HUDEP-2 (cell line): ENCODE results near the gene FBH1.

Source experiments
- DNase-seq, 76 experiments: peaks; one replicate each; lab custom pipeline; 2025; ENCODE audit not compliant: unreplicated experiment in 76 of 76; lab: John Stamatoyannopoulos, UW

Gene FBH1

DNA sequence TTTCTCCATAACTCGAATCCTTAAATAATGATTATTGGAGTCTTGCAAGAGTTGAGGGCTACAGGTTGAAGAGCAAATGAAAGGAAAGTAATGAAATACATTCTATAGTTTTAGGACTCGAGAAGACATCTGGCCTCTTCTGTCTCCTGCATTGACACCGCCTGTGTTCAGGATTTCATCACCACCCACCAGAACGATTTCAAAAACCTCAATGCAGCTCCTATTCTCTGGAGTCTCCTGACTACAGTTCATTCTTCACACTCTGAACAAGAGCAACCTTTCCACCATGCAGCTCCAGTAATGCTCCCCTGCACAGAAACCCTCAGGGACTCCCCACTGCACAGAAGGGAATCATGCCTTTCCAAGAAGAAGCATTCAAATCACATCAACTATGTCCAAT, 81.8 kb downstream of the FBH1 start:
- no peak for DNase-seq

DNA sequence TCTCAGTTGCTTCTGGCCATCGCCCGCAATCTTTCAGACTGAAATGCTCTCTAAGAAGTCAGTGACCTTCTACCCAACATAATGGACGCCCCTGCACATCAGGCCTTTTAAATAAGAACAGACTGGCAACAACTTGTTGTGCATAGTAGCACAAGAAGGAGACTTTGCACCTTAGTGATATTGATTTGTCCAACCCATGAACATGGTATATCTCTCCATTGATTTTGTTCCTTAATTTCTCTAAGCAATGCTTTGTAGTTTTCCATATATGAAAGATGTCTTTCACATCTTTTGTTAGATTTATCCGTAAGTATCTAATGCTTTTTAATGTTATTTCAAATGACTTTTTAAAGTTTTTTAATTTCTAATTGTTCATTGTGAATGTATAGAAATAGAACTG, 83.0 kb downstream of the FBH1 start:
- no peak for DNase-seq

DNA sequence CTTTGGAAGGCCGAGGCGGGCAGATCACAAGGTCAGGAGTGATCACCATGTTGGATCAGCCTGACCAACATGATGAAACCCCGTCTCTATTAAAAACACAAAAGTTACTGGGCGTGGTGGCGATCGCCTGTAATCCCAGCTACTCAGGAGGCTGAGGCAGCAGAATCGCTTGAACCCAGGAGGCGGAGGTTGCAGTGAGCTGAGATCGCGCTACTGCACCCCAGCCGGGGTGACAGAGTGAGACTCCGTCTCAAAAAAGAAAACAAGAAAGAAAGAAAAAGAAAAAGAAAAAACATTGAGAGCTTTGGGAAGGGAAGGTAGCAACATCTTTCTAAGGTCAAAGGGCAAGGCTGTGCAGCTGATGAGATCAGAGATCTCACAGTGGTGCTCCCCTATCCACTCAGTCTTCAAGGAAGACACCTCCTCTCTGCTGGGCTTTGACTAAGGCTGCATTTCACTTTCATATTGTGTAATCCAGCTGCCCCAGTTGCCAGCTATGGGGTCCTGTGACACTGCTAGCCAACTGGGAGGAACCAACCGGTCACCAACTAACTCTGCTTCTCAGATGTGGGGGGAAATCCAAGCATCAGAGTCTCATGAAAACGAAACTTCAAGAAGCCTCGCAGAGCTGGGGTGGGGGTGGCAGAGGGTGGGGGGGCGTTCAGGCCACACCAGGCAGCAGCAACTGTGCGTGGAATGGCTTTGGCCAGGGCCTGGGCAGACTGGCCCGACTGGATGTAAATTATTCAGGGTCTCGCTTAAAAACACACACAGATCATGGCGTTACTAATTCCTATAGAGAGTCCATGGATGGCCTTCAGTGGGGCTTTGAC, 85.8 kb downstream of the FBH1 start:
- DNase-seq, result peak in 43 of 76 experiments; percentile 9 to 52 (median 22)

DNA sequence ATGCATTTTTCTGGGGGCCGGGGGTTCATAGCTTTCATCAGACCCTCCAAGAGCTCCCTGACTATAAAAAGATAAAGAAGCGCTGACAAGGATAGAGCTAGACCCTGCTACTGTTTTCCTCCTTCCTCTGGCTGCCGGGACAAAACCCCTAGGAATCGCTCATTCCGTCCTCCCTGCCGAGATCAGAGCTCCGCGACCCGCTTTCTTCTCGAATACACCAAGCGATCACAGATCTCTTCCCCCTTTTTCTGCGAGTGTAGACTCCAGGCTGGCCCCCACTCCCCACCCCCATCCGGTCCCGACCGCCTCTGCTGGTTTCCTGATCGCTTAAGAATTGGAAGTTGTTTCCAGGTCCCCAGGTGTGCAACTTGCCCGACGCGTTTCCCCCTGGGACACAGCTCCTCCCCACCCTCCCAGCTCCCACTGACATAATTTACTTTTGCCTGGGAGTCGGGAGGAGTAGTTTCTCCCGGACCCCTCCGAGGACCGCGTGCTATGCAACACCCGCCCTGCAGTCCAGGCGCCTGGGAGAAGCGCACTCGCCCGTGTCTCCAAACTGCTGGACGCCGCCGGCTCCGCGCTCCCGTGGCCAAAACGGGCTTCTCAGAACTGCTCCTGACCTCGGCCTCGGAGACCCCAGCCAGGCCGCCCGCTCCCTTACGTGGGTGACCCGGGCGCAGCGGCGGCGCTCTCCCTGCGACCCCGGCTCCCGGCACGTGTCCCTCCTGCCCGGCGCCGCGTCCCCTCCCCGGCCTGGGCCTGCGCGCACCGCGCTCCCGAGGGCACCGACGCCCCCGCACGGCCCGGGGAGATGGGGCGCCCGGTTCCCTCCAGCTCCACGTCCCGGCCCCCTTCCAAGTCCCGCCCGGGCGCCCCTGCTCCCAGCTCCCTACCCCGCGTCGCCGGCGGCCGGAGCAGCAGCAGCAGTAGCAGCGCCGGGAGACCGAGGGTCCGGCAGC, 86.7 kb downstream of the FBH1 start:
- peak in 41 of 76 experiments; percentile 7 to 85 (median 46) for DNase-seq

DNA sequence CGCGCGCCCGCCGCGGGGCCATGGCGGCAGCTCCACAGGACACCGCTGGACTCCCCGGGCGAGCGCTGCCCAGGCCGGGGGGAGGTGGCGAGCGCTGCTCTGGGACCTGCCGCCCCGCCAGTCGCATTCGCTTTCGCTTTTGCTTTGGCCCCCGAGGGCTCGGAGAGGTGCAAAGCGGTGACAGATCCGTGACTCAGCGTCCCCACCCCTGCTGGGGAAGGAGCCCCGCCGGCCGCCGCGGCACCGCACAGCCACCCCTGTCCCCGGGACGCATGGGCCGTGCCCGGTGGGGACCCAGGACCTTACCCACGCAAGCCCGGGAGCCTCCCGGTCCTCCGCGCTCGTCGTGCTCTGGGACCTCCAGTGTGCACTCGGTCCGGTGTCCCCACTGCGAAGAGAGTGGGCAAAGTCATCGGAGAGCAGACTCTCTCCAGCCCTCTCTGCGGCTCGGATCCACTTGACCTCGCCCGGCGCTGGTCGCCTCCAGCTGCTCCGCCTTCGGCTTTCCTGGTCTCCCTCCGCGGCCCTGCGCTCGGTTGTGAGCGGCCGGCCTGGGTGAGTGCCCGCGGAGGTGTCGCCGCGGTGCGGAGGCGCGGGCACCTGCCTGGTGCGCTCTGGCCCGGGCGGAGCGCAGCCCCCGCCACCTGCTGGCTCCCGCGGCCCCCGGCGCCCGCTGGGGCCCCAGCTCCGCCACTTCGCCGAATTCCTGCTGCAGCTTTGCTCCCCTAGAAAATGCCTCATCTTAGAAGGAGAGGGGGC, 87.6 kb downstream of the FBH1 start, which contains the start of gene IL15RA:
TSS of gene IL15RA (minus strand) at position 73 of the 759 bp plus-strand sequence. CDS start at position 22, 51 bp downstream.
- peak in 73 of 76 experiments; percentile 13 to 86 (median 69) for DNase-seq

DNA sequence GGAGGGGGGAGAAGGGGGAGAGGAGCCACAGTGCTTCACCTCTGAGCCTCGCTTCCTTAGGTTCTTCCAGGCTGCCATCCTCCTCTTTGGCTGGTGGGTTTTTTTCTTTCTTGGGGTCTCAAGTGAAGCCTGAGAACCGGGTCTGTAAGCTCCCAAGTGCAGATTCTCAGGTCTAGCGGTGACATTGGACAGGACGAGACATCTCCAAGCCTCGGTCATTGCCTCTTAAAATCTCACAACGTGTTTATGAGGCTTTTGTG, 88.1 kb downstream of the FBH1 start:
- no peak for DNase-seq

DNA sequence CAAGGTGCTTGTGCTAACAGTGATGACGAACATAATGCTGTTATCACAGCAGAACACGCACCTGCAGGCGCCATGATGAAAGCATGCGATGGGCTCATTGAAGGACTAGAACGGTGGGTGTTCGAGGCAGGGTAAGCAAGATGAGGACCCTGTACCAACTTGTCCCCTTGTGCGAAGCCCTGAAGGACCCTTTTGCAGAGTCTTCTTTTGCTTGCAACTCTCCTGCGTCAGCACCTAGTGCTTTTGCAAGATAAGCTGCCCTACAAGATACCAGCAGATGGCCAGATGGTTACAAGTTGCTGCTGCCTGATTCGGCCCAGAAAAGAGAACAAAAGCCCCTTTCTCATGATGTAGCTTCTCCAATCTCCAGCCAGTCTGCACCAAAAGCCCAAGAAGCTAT, 91.5 kb downstream of the FBH1 start:
- DNase-seq, result peak in 55 of 76 experiments; percentile 11 to 76 (median 35)

DNA sequence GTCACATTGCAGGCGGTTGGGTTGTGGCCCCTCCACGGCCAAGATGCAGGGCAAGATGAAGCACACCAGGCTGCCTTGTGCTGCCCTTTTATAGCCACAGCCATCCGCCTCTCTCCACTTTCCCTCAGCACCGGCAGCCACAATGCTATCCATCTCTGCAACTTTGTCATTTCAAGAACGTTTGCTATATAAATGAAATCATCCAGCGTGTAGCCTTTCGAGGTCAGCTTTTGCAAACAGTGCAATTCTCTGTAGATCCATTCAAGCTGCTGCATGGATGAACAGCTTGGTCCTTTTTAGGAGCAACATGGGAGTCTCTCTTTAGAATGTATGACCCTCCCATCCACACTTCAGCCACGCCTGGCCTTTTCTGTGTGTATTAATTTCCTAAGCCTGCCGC, 93.7 kb downstream of the FBH1 start:
- DNase-seq, result no peak

DNA sequence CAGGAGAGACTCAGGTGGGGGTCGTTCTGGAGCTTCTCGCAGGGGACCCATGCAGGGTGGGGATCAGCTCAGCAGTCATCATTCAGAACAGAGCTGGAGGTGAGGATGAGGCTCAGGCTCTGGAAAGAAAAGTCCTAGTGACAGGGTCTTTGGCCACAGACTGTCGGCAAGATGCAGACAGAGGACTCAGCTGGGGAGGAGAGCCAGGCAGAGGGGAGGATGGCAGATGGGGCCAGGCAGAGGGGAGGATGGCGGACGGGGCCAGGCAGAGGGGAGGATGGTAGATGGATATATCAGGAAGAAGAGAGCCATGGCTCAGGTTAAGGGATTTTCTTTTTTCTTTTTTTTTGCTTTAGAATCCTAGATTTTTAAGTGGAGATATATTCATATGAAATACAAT, 95.0 kb downstream of the FBH1 start:
- DNase-seq, result no peak
